Natural killer cell (primary cell): ENCODE results near the gene TACR1. TPM values are rescaled to one million over a fixed set of nuclear protein-coding genes. Genes with fewer than 3 reads are reported as not detected.

Experiments
- ATAC-seq, 3 donors: fragments of 150-1000 bp in 2 of 3; fragments of 200-7000 bp in 1 of 3; cut with Tn5 transposase; 1 replicate in 1 of 3; 2 replicates in 2 of 3; pipeline ENCODE4 v1.10.0; 2021; ENCODE audit warnings: mild to moderate bottlenecking in 2 of 3, moderate library complexity in 2 of 3
- DNase-seq, 2 donors: peaks; one replicate each; pipeline versions ENCODE4 v3.0.0 to v3.0.0-alpha.2; 2013 to 2021; ENCODE audit warnings: mixed read lengths in 1 of 2
- H3K27ac ChIP-seq: one replicate; pipeline ENCODE4 v1.5.1; 2013; ENCODE audit warnings: mild to moderate bottlenecking, low read length
- H3K27me3 ChIP-seq: one replicate; pipeline ENCODE4 v1.6.1; 2013; ENCODE audit warnings: low read length; ENCODE audit not compliant: control insufficient read depth, insufficient read depth
- H3K36me3 ChIP-seq: one replicate; pipeline ENCODE4 v1.6.1; 2013; ENCODE audit warnings: low read length; ENCODE audit not compliant: control insufficient read depth, insufficient read depth
- H3K4me1 ChIP-seq: one replicate; pipeline ENCODE4 v1.6.1; 2013; ENCODE audit warnings: low read length; ENCODE audit not compliant: control insufficient read depth, insufficient read depth
- H3K4me3 ChIP-seq: one replicate; pipeline ENCODE4 v1.5.1; 2013; ENCODE audit warnings: low read length
- H3K9me3 ChIP-seq: one replicate; pipeline ENCODE4 v1.6.1; 2013; ENCODE audit warnings: low read length; ENCODE audit not compliant: control insufficient read depth, insufficient read depth
- H3K27ac Mint-ChIP-seq, 2 donors: one replicate each; pipeline ENCODE4 v1.8.0; 2022; ENCODE audit warnings: mild to moderate bottlenecking in 2 of 2, mixed read lengths in 2 of 2, moderate library complexity in 1 of 2
- H3K27me3 Mint-ChIP-seq, 2 donors: one replicate each; pipeline ENCODE4 v1.8.0; 2022; ENCODE audit warnings: low read depth in 2 of 2, mixed read lengths in 2 of 2
- H3K36me3 Mint-ChIP-seq: one replicate; pipeline ENCODE4 v1.8.0; 2022; ENCODE audit warnings: mixed read lengths
- H3K4me1 Mint-ChIP-seq, 2 donors: one replicate each; pipeline ENCODE4 v1.8.0; 2022; ENCODE audit warnings: mixed read lengths in 2 of 2
- H3K4me3 Mint-ChIP-seq: one replicate; pipeline ENCODE4 v1.8.0; 2022; ENCODE audit warnings: mild to moderate bottlenecking, moderate library complexity, mixed read lengths
- H3K9me3 Mint-ChIP-seq, 2 donors: one replicate each; pipeline ENCODE4 v1.8.0; 2022; ENCODE audit warnings: mixed read lengths in 2 of 2
- CTCF ChIP-seq: fragments of 200-600 bp; IDR thresholded peaks from one replicate; pipeline ENCODE4 v1.8.0; 2022; ENCODE audit warnings: antibody characterized with exemption
- WGBS: methylation state at CpG from one replicate; pipeline ENCODE4 v1.1.7; 2013; ENCODE audit warnings: missing lambda C conversion rate; ENCODE audit not compliant: insufficient coverage; 5-methylcytosine and 5-hydroxymethylcytosine counted together
- intact Hi-C: fragments of 100-400 bp; cut with micrococcal nuclease; formaldehyde crosslinking; loops from one replicate; pipeline ENCODE4 v1.14.2; 2022
- total RNA-seq, 4 donors: library from RNA; stranded (reverse); fragments of 120-200 nt in 1 of 4; gene quantifications; one replicate each; pipeline versions ENCODE4 v1.2.3 to v1.2.4, GENCODE V29; 2013 to 2022

TACR1 gene
- total RNA-seq, 3 donors from 2014 or later (not counting 1 experiment from before 2014, with no cell fraction given) = not detected

GRCh38 chr2:75162259-75162658 lies 37.1 kb downstream of the TACR1 start:
- no peak overlapping the region for H3K4me3 Mint-ChIP-seq
- H3K27me3 Mint-ChIP-seq = peaks cover 8 to 10% of the 10 kb centered on the region in 2 donors
- Histone ChIP-seq H3K27me3 (no peaks in the 10 kb centered on the region), H3K4me3 (no peak overlapping the region), H3K9me3 (no peaks in the 10 kb centered on the region), H3K27ac (no peak overlapping the region), H3K36me3 (no peaks in the 10 kb centered on the region), H3K4me1 (no peaks in the 10 kb centered on the region)
- DNase-seq = no peak
- no peaks in the 10 kb centered on the region for H3K36me3 Mint-ChIP-seq
- no peak for ATAC-seq
- TF ChIP-seq CTCF = no peak
- no peaks in the 10 kb centered on the region for H3K4me1 Mint-ChIP-seq
- intact Hi-C loops = no loop called here
- H3K9me3 Mint-ChIP-seq = no peaks in the 10 kb centered on the region
- H3K27ac Mint-ChIP-seq = no peak overlapping the region

- H3K36me3 Mint-ChIP-seq = no peaks in the 10 kb centered on the region
- DNase-seq (no peak), ATAC-seq (no peak)
- H3K27me3 ChIP-seq = no peaks in the 10 kb centered on the region
- no peaks in the 10 kb centered on the region for H3K36me3 ChIP-seq
- peaks cover 9 to 10% of the 10 kb centered on the region in 2 donors for H3K27me3 Mint-ChIP-seq
- H3K27ac Mint-ChIP-seq = no peak overlapping the region
- H3K9me3 Mint-ChIP-seq = no peaks in the 10 kb centered on the region
- H3K4me3 Mint-ChIP-seq = no peak overlapping the region
- H3K4me3 ChIP-seq = no peak overlapping the region
- no peaks in the 10 kb centered on the region for H3K4me1 Mint-ChIP-seq
- intact Hi-C loops = no loop called here
- H3K27ac ChIP-seq = no peak overlapping the region
- no peaks in the 10 kb centered on the region for H3K9me3 ChIP-seq
- no peaks in the 10 kb centered on the region for H3K4me1 ChIP-seq
- TF ChIP-seq CTCF = no peak
Measured at GRCh38 chr2:75157435-75157834, 41.9 kb downstream of the TACR1 start.

- intact Hi-C loops = no loop called here
Measured at GRCh38 chr2:75155115-75155514, 44.2 kb downstream of the TACR1 start.

More at GRCh38 chr2:75155115-75155514, 44.2 kb downstream of the TACR1 start:
- H3K36me3 Mint-ChIP-seq = no peaks in the 10 kb centered on the region
- no peak overlapping the region for H3K27ac Mint-ChIP-seq
- Histone ChIP-seq H3K4me1 (no peaks in the 10 kb centered on the region), H3K27me3 (no peaks in the 10 kb centered on the region), H3K27ac (no peak overlapping the region), H3K36me3 (no peaks in the 10 kb centered on the region), H3K9me3 (no peaks in the 10 kb centered on the region), H3K4me3 (no peak overlapping the region)
- ATAC-seq = no peak
- H3K4me1 Mint-ChIP-seq = no peaks in the 10 kb centered on the region
- 69% methylated on average over 3 of the region's 3 CpGs for WGBS
- peaks cover 8 to 12% of the 10 kb centered on the region in 2 donors for H3K27me3 Mint-ChIP-seq
- TF ChIP-seq CTCF = no peak
- DNase-seq = no peak
- H3K9me3 Mint-ChIP-seq = no peaks in the 10 kb centered on the region
- no peak overlapping the region for H3K4me3 Mint-ChIP-seq
